HEK293 (cell line): ENCODE data around the gene MECR.

Experiments used
- CTCF ChIA-PET: fragments of 350-600 bp; formaldehyde crosslinking; extraction: SDS; loops from one replicate; lab custom pipeline; 2021; ENCODE audit warnings: antibody characterized with exemption; lab: Yijun Ruan, JAX
- POLR2A ChIA-PET: fragments of 300-600 bp; formaldehyde crosslinking; extraction: SDS; loops from one replicate; lab custom pipeline; 2020; ENCODE audit warnings: antibody characterized with exemption, inconsistent platforms; lab: Yijun Ruan, JAX
- H3K27ac ChIP-seq: fragments of 200-500 bp; sonication (Bioruptor generic); 2 replicates; pipeline ENCODE4 v1.5.1; 2014; ENCODE audit warnings: low read depth, low read length, control low read depth, inconsistent platforms; ENCODE audit errors: extremely low read depth
- H3K36me3 ChIP-seq, 2 experiments: fragments of 200-500 bp in 1 of 2; sonication (Bioruptor generic) in 1 of 2; 1 replicate in 1 of 2; 2 replicates in 1 of 2; pipeline ENCODE4 v1.5.1; 2014 to 2017; ENCODE audit warnings: inconsistent platforms in 2 of 2, low read length in 2 of 2; ENCODE audit not compliant: control insufficient read depth in 2 of 2, insufficient read depth in 1 of 2
- H3K4me1 ChIP-seq: fragments of 200-500 bp; sonication (Bioruptor generic); 2 replicates; pipeline ENCODE4 v1.5.1; 2014; ENCODE audit warnings: mild to moderate bottlenecking, low read length, inconsistent platforms; ENCODE audit not compliant: control insufficient read depth, insufficient read depth
- H3K4me3 ChIP-seq: 2 replicates; pipeline ENCODE4 v1.5.1; 2011; ENCODE audit warnings: low read depth, mild to moderate bottlenecking, control low read depth, low read length, moderate library complexity
- H3K9me3 ChIP-seq: fragments of 200-500 bp; sonication (Bioruptor generic); 2 replicates; pipeline ENCODE4 v1.5.1; 2014; ENCODE audit warnings: low read depth, low read length, inconsistent platforms; ENCODE audit not compliant: control insufficient read depth, insufficient read depth
- MEIS1 ChIP-seq: sonication (generic); formaldehyde crosslinking; IDR thresholded peaks from 2 replicates; pipeline ENCODE4 v1.8.1; 2022; ENCODE audit warnings: missing genetic modification reagents, mild to moderate bottlenecking, borderline replicate concordance
- ZBTB17 ChIP-seq: fragments of 450-650 bp; formaldehyde crosslinking; IDR thresholded peaks from 2 replicates; pipeline ENCODE4 v1.5.1; 2016; ENCODE audit warnings: missing biosample characterization, missing genetic modification characterization
- ZNF114 ChIP-seq: fragments of 450-650 bp; formaldehyde crosslinking; IDR thresholded peaks from 2 replicates; pipeline ENCODE4 v1.5.0; 2017; ENCODE audit warnings: missing biosample characterization, missing genetic modification characterization
- ZNF175 ChIP-seq: fragments of 450-650 bp; formaldehyde crosslinking; IDR thresholded peaks from 2 replicates; pipeline ENCODE4 v1.5.1; 2016; ENCODE audit warnings: missing biosample characterization, missing genetic modification characterization
- ZNF18 ChIP-seq: fragments of 450-650 bp; formaldehyde crosslinking; IDR thresholded peaks from 2 replicates; pipeline ENCODE4 v1.5.1; 2016; ENCODE audit warnings: missing biosample characterization, missing genetic modification characterization
- ZNF19 ChIP-seq: fragments of 450-650 bp; formaldehyde crosslinking; IDR thresholded peaks from 2 replicates; pipeline ENCODE4; 2016; ENCODE audit warnings: missing biosample characterization, missing genetic modification characterization, low read depth
- ZNF221 ChIP-seq: fragments of 450-650 bp; formaldehyde crosslinking; IDR thresholded peaks from 2 replicates; pipeline ENCODE4 v1.5.1; 2017; ENCODE audit warnings: missing biosample characterization, missing genetic modification characterization, borderline replicate concordance
- ZNF561 ChIP-seq: fragments of 450-650 bp; IDR thresholded peaks from 2 replicates; pipeline ENCODE4 v1.5.1; 2018; ENCODE audit warnings: missing biosample characterization, missing genetic modification characterization, borderline replicate concordance
- ZNF623 ChIP-seq: fragments of 450-650 bp; formaldehyde crosslinking; IDR thresholded peaks from 2 replicates; pipeline ENCODE4 v1.5.1; 2016; ENCODE audit warnings: missing biosample characterization, missing genetic modification characterization
- ZNF624 ChIP-seq: fragments of 450-650 bp; formaldehyde crosslinking; IDR thresholded peaks from 2 replicates; pipeline ENCODE4 v1.5.1; 2017; ENCODE audit warnings: missing biosample characterization, missing genetic modification characterization
- ZNF830 ChIP-seq: fragments of 450-650 bp; IDR thresholded peaks from 2 replicates; pipeline ENCODE4 v1.5.0; 2018; ENCODE audit warnings: missing biosample characterization, missing genetic modification characterization, low read depth, mild to moderate bottlenecking, moderate library complexity
- TF ChIP-seq, protein P1 (sequence below): fragments of 450-650 bp; formaldehyde crosslinking; IDR thresholded peaks from 2 replicates; pipeline ENCODE4 v1.5.1; 2016; ENCODE audit warnings: missing biosample characterization, missing genetic modification characterization

Gene MECR

DNA sequence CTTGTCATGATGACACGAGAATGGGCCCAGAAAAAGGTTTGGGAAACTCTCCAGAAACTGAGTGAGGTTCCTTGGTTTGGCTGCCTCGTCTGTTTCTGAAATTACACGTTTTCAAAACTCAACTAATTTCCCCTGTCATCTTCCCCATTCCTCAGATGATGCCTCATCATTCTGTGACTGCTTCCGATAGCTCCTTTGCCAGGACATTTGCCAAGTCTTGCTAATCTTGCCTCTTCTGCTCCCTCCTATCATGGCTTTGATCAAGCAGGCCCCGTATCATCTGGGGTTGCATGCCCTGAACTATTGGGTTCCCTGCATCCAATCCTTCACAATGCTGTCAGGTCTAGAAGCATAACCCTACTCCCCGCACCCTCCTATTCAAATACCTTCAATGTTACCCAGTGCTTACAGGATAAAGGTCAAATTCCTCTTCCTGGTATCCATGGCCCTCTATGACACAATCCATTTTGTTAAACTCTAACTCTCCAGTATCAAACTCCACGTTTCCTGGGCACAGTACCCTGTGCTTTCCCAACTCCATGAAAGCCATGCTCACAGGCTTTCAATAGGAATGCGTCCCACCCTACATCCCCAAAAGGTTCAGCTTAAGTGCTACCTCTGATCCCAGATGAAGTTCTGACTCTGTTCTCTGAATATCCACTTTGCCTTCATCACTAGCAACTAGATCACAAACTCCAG lies 84.8 kb downstream of the MECR start:
- no peaks in the 10 kb centered on the region for H3K4me1 ChIP-seq
- H3K9me3 ChIP-seq: no peaks in the 10 kb centered on the region
- H3K4me3 ChIP-seq: no peak overlapping the region
- H3K27ac ChIP-seq: no peak overlapping the region
- POLR2A ChIA-PET: interaction anchor here (0.6 kb wide), 1 partner anchor 22 kb away, joined by 3 read pairs; no protein-coding TSS in a partner anchor
- CTCF ChIA-PET: no interaction called here
- TF ChIP-seq ZNF561 (tag by site-specific recombination) (no peak), ZBTB17 (no peak), ZNF624 (tag by site-specific recombination) (no peak), MEIS1 (no peak), ZNF221 (no peak)
- peaks cover 54 to 63% of the 10 kb centered on the region in 2 experiments for H3K36me3 ChIP-seq

GRCh38 chr1:29144178-29144577 lies 86.6 kb downstream of the MECR start:
- H3K4me1 ChIP-seq: no peaks in the 10 kb centered on the region
- no peak overlapping the region for H3K27ac ChIP-seq
- no peaks in the 10 kb centered on the region for H3K9me3 ChIP-seq
- TF ChIP-seq ZNF623 (tag by site-specific recombination): no peak
- TF ChIP-seq ZNF19 (tag by site-specific recombination): no peak
- TF ChIP-seq, protein P1, sequence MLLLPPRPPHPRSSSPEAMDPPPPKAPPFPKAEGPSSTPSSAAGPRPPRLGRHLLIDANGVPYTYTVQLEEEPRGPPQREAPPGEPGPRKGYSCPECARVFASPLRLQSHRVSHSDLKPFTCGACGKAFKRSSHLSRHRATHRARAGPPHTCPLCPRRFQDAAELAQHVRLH (tag by site-specific recombination): no peak
- POLR2A ChIA-PET: interaction anchor here (0.6 to 0.7 kb wide), 2 partner anchors 22 to 161 kb away, joined by 3 to 5 read pairs; no protein-coding TSS in a partner anchor
- CTCF ChIA-PET: no interaction called here
- no peak overlapping the region for H3K4me3 ChIP-seq
- peaks cover 38 to 46% of the 10 kb centered on the region in 2 experiments for H3K36me3 ChIP-seq

- TF ChIP-seq ZNF18: no peak
- no peak for TF ChIP-seq ZNF830 (tag by site-specific recombination)
- no peak for TF ChIP-seq ZNF114 (tag by site-specific recombination)
- TF ChIP-seq ZNF175 (tag by site-specific recombination): no peak
- Histone ChIP-seq H3K27ac (no peak overlapping the region), H3K4me3 (no peak overlapping the region), H3K9me3 (no peaks in the 10 kb centered on the region), H3K36me3 (peaks cover 23 to 32% of the 10 kb centered on the region in 2 experiments), H3K4me1 (no peaks in the 10 kb centered on the region)
- CTCF ChIA-PET: no interaction called here
- POLR2A ChIA-PET: no interaction called here
Measured at GRCh38 chr1:29142714-29143113, 88.0 kb downstream of the MECR start.
